GM18519 (cell line): Measurements from ENCODE around the gene ACER2.

ENCODE experiments used
- ATAC-seq: cut with Tn5 transposase; IDR thresholded peaks from one replicate; pipeline ENCODE4 v1.9.1; 2021; ENCODE audit warnings: mild to moderate bottlenecking, moderate library complexity; ENCODE audit not compliant: unreplicated experiment, low FRiP score

Gene ACER2

GRCh38 chr9:19481121-19481870, 72.5 kb downstream of the ACER2 start:
- ATAC-seq = no peak

GRCh38 chr9:19481971-19482404, 73.2 kb downstream of the ACER2 start:
- no peak for ATAC-seq

GRCh38 chr9:19484699-19485098, 75.9 kb downstream of the ACER2 start:
- ATAC-seq = no peak

- no peak for ATAC-seq
Measured at GRCh38 chr9:19485193-19485592, 76.4 kb downstream of the ACER2 start.

- no peak for ATAC-seq
Measured at GRCh38 chr9:19486803-19487202, 78.0 kb downstream of the ACER2 start.

GRCh38 chr9:19488721-19489120, 79.9 kb downstream of the ACER2 start:
- no peak for ATAC-seq

- ATAC-seq = no peak
Measured at GRCh38 chr9:19490269-19490668, 81.5 kb downstream of the ACER2 start.

GRCh38 chr9:19490828-19491227, 82.0 kb downstream of the ACER2 start:
- ATAC-seq = no peak

- ATAC-seq = no peak
Measured at GRCh38 chr9:19492775-19493173, 84.0 kb downstream of the ACER2 start.

GRCh38 chr9:19493174-19493811, 84.5 kb downstream of the ACER2 start:
- ATAC-seq = peak; percentile 46

- no peak for ATAC-seq
Measured at GRCh38 chr9:19493876-19494275, 85.1 kb downstream of the ACER2 start.

GRCh38 chr9:19495186-19496028, 86.6 kb downstream of the ACER2 start:
- no peak for ATAC-seq

- ATAC-seq = no peak
Measured at GRCh38 chr9:19496321-19497050, 87.7 kb downstream of the ACER2 start.

- ATAC-seq = no peak
Measured at GRCh38 chr9:19497276-19497675, 88.5 kb downstream of the ACER2 start.

- ATAC-seq = no peak
Measured at GRCh38 chr9:19498015-19498414, 89.2 kb downstream of the ACER2 start.
